HEK293T (cell line): ENCODE measurements around the gene RAMP3.

Experiments
- CTBP1 ChIP-seq: fragments of 450-650 bp; IDR thresholded peaks from 2 replicates; pipeline ENCODE4 v1.6.1; 2016; ENCODE audit warnings: borderline replicate concordance
- ELF4 ChIP-seq: fragments of 450-650 bp; IDR thresholded peaks from 2 replicates; pipeline ENCODE4 v1.6.1; 2017; ENCODE audit warnings: antibody characterized with exemption
- FOXK2 ChIP-seq: fragments of 450-650 bp; IDR thresholded peaks from 2 replicates; pipeline ENCODE4 v1.6.1; 2016; ENCODE audit warnings: mild to moderate bottlenecking
- FOXM1 ChIP-seq: fragments of 450-650 bp; IDR thresholded peaks from 2 replicates; pipeline ENCODE4 v1.6.1; 2017; ENCODE audit warnings: mild to moderate bottlenecking, borderline replicate concordance
- NFRKB ChIP-seq: fragments of 450-650 bp; IDR thresholded peaks from 2 replicates; pipeline ENCODE4 v1.6.1; 2016; ENCODE audit warnings: mild to moderate bottlenecking, moderate library complexity
- PKNOX1 ChIP-seq: fragments of 450-650 bp; IDR thresholded peaks from 2 replicates; pipeline ENCODE4 v1.6.1; 2016
- SP1 ChIP-seq: fragments of 450-650 bp; IDR thresholded peaks from 2 replicates; pipeline ENCODE4 v1.6.1; 2017
- TARDBP ChIP-seq: fragments of 450-650 bp; IDR thresholded peaks from 2 replicates; pipeline ENCODE4 v1.6.1; 2016
- ZNF384 ChIP-seq: fragments of 450-650 bp; IDR thresholded peaks from 2 replicates; pipeline ENCODE4 v1.6.1; 2016

- TF ChIP-seq ZNF384 (no peak), SP1 (no peak), FOXM1 (no peak), CTBP1 (no peak), PKNOX1 (no peak), FOXK2 (no peak), TARDBP (no peak), NFRKB (no peak), ELF4 (no peak)
Measured at GRCh38 chr7:45125193-45125904, 32.2 kb upstream of the RAMP3 start.
